Trophoblast cell (in vitro differentiated cells and primary cell): ENCODE measurements around the gene ASIC4.

Experiments used
- DNase-seq, 2 donors: peaks; one replicate each; pipeline ENCODE4 v3.0.0-alpha.2; 2016
- H2AFZ ChIP-seq: 2 replicates; pipeline ENCODE4 v1.6.1; 2013; ENCODE audit warnings: low read length, moderate library complexity, mild to moderate bottlenecking; ENCODE audit not compliant: insufficient read depth, poor library complexity
- H2AK5ac ChIP-seq: 2 replicates; pipeline ENCODE4 v1.6.1; 2013; ENCODE audit warnings: mild to moderate bottlenecking, low read length
- H2BK120ac ChIP-seq: 2 replicates; pipeline ENCODE4 v1.6.1; 2013; ENCODE audit warnings: low read length, mild to moderate bottlenecking, moderate library complexity; ENCODE audit not compliant: insufficient read depth, poor library complexity
- H2BK12ac ChIP-seq: 2 replicates; pipeline ENCODE4 v1.6.1; 2013; ENCODE audit warnings: mild to moderate bottlenecking, low read length, moderate library complexity
- H2BK5ac ChIP-seq: 2 replicates; pipeline ENCODE4 v1.6.1; 2013; ENCODE audit warnings: low read length, low read depth, moderate library complexity, mild to moderate bottlenecking; ENCODE audit not compliant: poor library complexity
- H3K14ac ChIP-seq: 2 replicates; pipeline ENCODE4 v1.6.1; 2013; ENCODE audit warnings: mild to moderate bottlenecking, low read length
- H3K18ac ChIP-seq: 2 replicates; pipeline ENCODE4 v1.6.1; 2013; ENCODE audit warnings: mild to moderate bottlenecking, low read length
- H3K23ac ChIP-seq: 2 replicates; pipeline ENCODE4 v1.6.1; 2013; ENCODE audit warnings: low read length
- H3K27ac ChIP-seq: 2 replicates; pipeline ENCODE4 v1.5.1; 2013; ENCODE audit warnings: low read depth, mild to moderate bottlenecking, inconsistent platforms, low read length, moderate library complexity
- H3K27me3 ChIP-seq: 2 replicates; pipeline ENCODE4 v1.6.1; 2013; ENCODE audit warnings: inconsistent platforms, mild to moderate bottlenecking, low read length, moderate library complexity; ENCODE audit not compliant: insufficient read depth
- H3K36me3 ChIP-seq, 2 experiments: 1 replicate in 1 of 2; 2 replicates in 1 of 2; pipeline ENCODE4 v1.6.1; 2013; ENCODE audit warnings: low read length in 2 of 2, mild to moderate bottlenecking in 2 of 2, moderate library complexity in 1 of 2; ENCODE audit not compliant: insufficient read depth in 2 of 2, control insufficient read depth in 1 of 2
- H3K4ac ChIP-seq: 2 replicates; pipeline ENCODE4 v1.6.1; 2013; ENCODE audit warnings: low read depth, mild to moderate bottlenecking, low read length, moderate library complexity
- H3K4me1 ChIP-seq, 2 experiments: 1 replicate in 1 of 2; 2 replicates in 1 of 2; pipeline ENCODE4 v1.6.1; 2013; ENCODE audit warnings: low read length in 2 of 2, mild to moderate bottlenecking in 2 of 2, moderate library complexity in 1 of 2; ENCODE audit not compliant: insufficient read depth in 2 of 2, control insufficient read depth in 1 of 2
- H3K4me2 ChIP-seq: 2 replicates; pipeline ENCODE4 v1.6.1; 2013; ENCODE audit warnings: inconsistent platforms, mild to moderate bottlenecking, low read length, moderate library complexity
- H3K4me3 ChIP-seq: 2 replicates; pipeline ENCODE4 v1.5.1; 2013; ENCODE audit warnings: mild to moderate bottlenecking, low read depth, low read length, inconsistent platforms
- H3K79me1 ChIP-seq: one replicate; pipeline ENCODE4 v1.6.1; 2013; ENCODE audit warnings: low read length
- H3K79me2 ChIP-seq: 2 replicates; pipeline ENCODE4 v1.6.1; 2013; ENCODE audit warnings: low read length, mild to moderate bottlenecking; ENCODE audit not compliant: control insufficient read depth, insufficient read depth, poor library complexity
- H3K9ac ChIP-seq: 2 replicates; pipeline ENCODE4 v1.6.1; 2013; ENCODE audit warnings: mild to moderate bottlenecking, low read length
- H3K9me3 ChIP-seq: 2 replicates; pipeline ENCODE4 v1.6.1; 2013; ENCODE audit warnings: low read depth, mild to moderate bottlenecking, control low read depth, inconsistent platforms, low read length; ENCODE audit not compliant: insufficient read depth
- H4K12ac ChIP-seq: 2 replicates; pipeline ENCODE4 v1.6.1; 2013; ENCODE audit warnings: low read depth, mild to moderate bottlenecking, low read length, moderate library complexity
- H4K8ac ChIP-seq: 2 replicates; pipeline ENCODE4 v1.6.1; 2013; ENCODE audit warnings: low read depth, mild to moderate bottlenecking, low read length, moderate library complexity
- H4K91ac ChIP-seq: one replicate; pipeline ENCODE4 v1.6.1; 2013; ENCODE audit warnings: low read depth, mild to moderate bottlenecking, low read length, moderate library complexity
- WGBS: extraction: QIAGEN DNeasy Blood & Tissue Kit; methylation state at CpG from one replicate; pipeline ENCODE4 v1.1.7; 2013; ENCODE audit warnings: missing lambda C conversion rate; ENCODE audit not compliant: insufficient read length, insufficient coverage; ENCODE audit errors: extremely low coverage; 5-methylcytosine and 5-hydroxymethylcytosine counted together

The ASIC4 gene

DNA sequence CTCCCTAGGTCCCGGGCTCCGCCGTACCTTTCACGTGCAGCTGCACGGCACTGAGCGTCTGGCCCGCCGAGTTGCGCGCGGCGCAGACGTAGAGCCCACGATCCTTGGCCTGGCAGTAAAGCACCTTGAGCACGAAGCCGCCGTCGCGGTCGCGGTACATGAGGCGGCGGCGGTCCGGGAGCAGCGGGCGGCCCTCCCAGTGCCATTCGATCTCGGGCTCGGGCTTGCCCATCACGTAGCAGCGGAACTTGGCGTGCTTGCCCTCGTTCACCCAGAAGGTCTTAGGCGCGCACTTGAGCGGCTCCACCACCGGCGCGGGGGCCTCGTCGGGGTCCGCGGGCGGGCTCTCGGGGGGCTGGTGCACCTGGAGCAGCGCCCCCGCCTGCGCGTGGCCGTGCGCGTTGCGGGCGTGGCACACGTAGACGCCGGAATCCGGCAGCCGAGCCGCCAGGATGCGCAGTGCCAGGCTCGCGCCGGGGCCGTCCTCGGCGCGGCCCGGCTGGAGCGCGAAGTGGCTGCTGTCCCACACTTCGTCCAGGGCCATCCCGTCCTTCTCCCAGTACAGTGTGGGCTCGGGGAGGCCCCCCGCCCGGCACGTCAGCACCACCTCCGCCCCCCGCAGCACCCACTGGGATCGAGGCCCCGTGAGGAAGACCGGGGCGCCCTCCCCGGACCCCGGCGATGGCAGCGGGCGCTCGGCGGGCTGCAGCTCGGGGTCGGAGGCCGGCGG is 56.1 kb downstream of the ASIC4 start:
- peak in 1 of 2 donors; percentile 43 for DNase-seq
- peak overlapping the region; percentile 98 for H3K9ac ChIP-seq
- H3K4me3 ChIP-seq: peak overlapping the region; percentile 98
- H4K12ac ChIP-seq: peak overlapping the region; percentile 96
- peak overlapping the region; percentile 88 for H2AK5ac ChIP-seq
- WGBS: no CpG with 5 or more reads among the region's 95 CpGs
- H2BK120ac ChIP-seq: peak overlapping the region; percentile 99
- peak overlapping the region; percentile 100 for H3K14ac ChIP-seq
- H3K4me1 ChIP-seq: peaks cover 17 to 35% of the 10 kb centered on the region in 2 experiments
- H2BK5ac ChIP-seq: peak overlapping the region; percentile 99
- H3K79me2 ChIP-seq: peaks cover 16% of the 10 kb centered on the region
- peak overlapping the region; percentile 94 for H2AFZ ChIP-seq
- H3K79me1 ChIP-seq: peaks cover 36% of the 10 kb centered on the region
- H3K18ac ChIP-seq: peak overlapping the region; percentile 100
- H3K9me3 ChIP-seq: peaks cover 3% of the 10 kb centered on the region
- no peak overlapping the region for H3K23ac ChIP-seq
- peak overlapping the region; percentile 84 for H3K4me2 ChIP-seq
- peak overlapping the region; percentile 99 for H3K27ac ChIP-seq
- H4K8ac ChIP-seq: peak overlapping the region; percentile 95
- H3K4ac ChIP-seq: peak overlapping the region; percentile 44
- peak overlapping the region; percentile 99 for H4K91ac ChIP-seq
- H2BK12ac ChIP-seq: peak overlapping the region; percentile 70
- H3K27me3 ChIP-seq: no peaks in the 10 kb centered on the region
- peaks cover 28 to 33% of the 10 kb centered on the region in 2 experiments for H3K36me3 ChIP-seq

DNA sequence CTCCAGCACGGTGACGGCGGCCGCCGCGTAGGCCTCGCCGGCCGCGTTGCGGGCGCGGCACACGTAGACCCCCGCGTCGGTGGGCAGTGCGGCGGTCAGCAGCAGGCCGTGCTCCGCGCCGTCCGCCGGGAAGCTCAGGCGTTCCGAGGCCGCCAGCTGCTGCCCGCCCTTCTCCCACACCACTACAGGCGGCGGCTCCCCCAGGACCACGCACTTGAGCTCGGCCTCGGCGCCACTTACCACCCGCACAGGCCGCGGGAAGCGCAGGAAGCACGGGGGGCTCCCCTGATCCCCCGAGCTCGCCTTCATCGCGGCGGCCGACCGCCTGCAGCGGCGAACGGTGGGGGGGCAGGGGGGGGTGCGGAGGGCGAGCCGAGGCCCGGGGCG is 56.6 kb downstream of the ASIC4 start:
- Histone ChIP-seq H3K27me3 (no peaks in the 10 kb centered on the region), H2BK120ac (peak overlapping the region; percentile 99), H3K27ac (peak overlapping the region; percentile 99), H3K36me3 (peaks cover 23 to 27% of the 10 kb centered on the region in 2 experiments), H3K14ac (peak overlapping the region; percentile 100), H2BK12ac (peak overlapping the region; percentile 78), H3K79me2 (peaks cover 16% of the 10 kb centered on the region), H3K9ac (peak overlapping the region; percentile 98), H4K12ac (peak overlapping the region; percentile 96), H2AK5ac (peak overlapping the region; percentile 88), H3K4me2 (peak overlapping the region; percentile 84), H4K91ac (peak overlapping the region; percentile 99), H3K79me1 (peaks cover 36% of the 10 kb centered on the region), H3K9me3 (peaks cover 2% of the 10 kb centered on the region), H3K4me3 (peak overlapping the region; percentile 98), H4K8ac (peak overlapping the region; percentile 95), H3K23ac (no peak overlapping the region), H3K18ac (peak overlapping the region; percentile 100), H3K4ac (peak overlapping the region; percentile 44), H2AFZ (peak overlapping the region; percentile 94), H2BK5ac (peak overlapping the region; percentile 99), H3K4me1 (peaks cover 17 to 35% of the 10 kb centered on the region in 2 experiments)
- WGBS: no CpG with 5 or more reads among the region's 55 CpGs
- DNase-seq: peak in 1 of 2 donors; percentile 20

DNA sequence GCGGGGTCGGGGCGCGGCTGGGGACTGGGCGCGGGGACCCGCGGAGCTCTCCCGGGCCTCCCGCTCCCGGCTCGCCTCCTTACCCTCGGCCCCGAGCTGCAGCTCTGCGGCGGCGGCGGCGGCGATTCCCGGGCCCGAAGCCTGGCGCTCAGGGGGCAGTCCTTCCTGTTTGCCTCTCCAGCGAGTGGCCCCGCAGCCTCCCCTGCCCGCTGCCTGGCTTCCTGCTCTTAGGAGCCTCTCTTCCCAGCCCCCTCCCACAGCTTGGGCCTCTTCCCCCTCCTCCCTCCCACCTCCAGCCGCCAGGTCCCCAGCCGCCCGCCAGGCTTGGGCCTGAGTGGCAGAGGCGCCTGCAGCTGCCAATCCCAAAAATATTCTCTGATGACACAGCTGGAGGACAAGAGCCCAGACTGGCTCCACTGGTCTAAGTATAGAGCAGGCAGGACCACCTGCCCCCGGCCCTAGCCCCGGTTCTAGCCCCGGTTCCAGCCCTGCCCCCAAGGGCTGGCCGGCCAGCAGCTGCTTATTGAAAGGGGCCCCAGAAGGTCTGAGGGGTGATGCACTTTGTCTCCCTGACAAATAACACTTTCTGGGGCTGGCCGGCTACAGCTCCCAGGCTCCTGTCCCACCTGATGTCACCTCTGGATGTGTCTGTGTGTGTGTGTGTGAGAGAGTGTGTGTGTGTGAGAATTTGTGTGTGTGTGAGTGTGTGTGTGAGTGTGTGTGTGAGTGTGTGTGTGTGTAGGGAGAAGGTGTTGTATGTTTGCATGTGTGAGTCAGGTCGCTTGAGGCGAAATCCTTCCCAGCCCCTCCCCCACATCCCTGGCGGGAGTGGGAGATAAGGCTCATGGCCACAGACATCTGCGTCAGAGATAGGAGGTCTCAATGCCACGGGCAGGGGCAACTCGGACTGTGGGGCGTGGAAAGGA is 57.3 kb downstream of the ASIC4 start, which contains the start of gene OBSL1:
TSS of gene OBSL1 (minus strand) at position 229 of the 926 bp plus-strand sequence. CDS start 307 bp downstream, outside the sequence.
- peak within 1 kb of the TSS; percentile 99 for H4K91ac ChIP-seq
- H3K4ac ChIP-seq: peak within 1 kb of the TSS; percentile 68
- H3K4me2 ChIP-seq: peak within 1 kb of the TSS; percentile 84
- no peak within 1 kb of the TSS for H3K23ac ChIP-seq
- H3K79me2 ChIP-seq: peaks cover 16% of the 10 kb centered on the region
- H3K79me1 ChIP-seq: peaks cover 36% of the 10 kb centered on the region
- H2BK5ac ChIP-seq: peak within 1 kb of the TSS; percentile 99
- H2AK5ac ChIP-seq: peak within 1 kb of the TSS; percentile 88
- peaks cover 2% of the 10 kb centered on the region for H3K9me3 ChIP-seq
- peak within 1 kb of the TSS; percentile 98 for H3K9ac ChIP-seq
- peak; percentile 97 to 98 for DNase-seq
- peaks cover 20 to 37% of the 10 kb centered on the region in 2 experiments for H3K4me1 ChIP-seq
- no CpG with 5 or more reads among the region's 42 CpGs for WGBS
- H2BK12ac ChIP-seq: peak within 1 kb of the TSS; percentile 98
- peak within 1 kb of the TSS; percentile 100 for H3K18ac ChIP-seq
- H4K12ac ChIP-seq: peak within 1 kb of the TSS; percentile 96
- peak within 1 kb of the TSS; percentile 99 for H2BK120ac ChIP-seq
- peak within 1 kb of the TSS; percentile 94 for H2AFZ ChIP-seq
- H3K27me3 ChIP-seq: no peaks in the 10 kb centered on the region
- H3K4me3 ChIP-seq: peak within 1 kb of the TSS; percentile 98
- peak within 1 kb of the TSS; percentile 100 for H3K14ac ChIP-seq
- H3K36me3 ChIP-seq: peaks cover 19 to 21% of the 10 kb centered on the region in 2 experiments
- H3K27ac ChIP-seq: peak within 1 kb of the TSS; percentile 99
- H4K8ac ChIP-seq: peak within 1 kb of the TSS; percentile 95
